ENCODE data around the gene GALNT8.

DNA sequence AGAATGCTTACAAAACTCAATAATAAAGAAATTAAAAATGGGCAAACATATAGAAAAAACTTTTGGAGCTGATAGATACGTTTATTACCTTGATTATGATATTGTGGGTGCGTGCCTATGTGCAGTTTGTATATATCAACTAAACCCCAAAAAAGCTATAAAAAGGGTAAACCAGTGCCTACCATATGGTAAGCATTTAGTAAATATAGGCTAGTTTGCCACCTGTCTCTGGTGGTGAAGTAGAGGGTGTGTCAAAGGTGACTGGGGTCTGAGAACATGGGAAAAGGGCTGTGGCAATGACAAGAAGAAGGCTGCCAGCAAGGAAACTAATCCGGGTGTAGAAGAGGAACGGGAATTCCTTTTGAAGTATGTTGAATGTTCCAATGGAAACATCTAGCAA, 18.3 kb downstream of the GALNT8 start:
- TF ChIP-seq SRF (IDR thresholded peaks at IDR 0.05; ENCODE audit: low read depth, low read length) = no peak
- TF ChIP-seq POLR2AphosphoS5 (IDR thresholded peaks at IDR 0.05; ENCODE audit: low read depth, low read length) = no peak
- no peak for TF ChIP-seq PHF8 (conservative IDR thresholded peaks at IDR 0.05; ENCODE audit: low read depth, low read length)
- no peak for TF ChIP-seq GTF2F1 (IDR thresholded peaks at IDR 0.05; ENCODE audit: borderline replicate concordance, low read depth, low read length)
- TF ChIP-seq BCL11A (IDR thresholded peaks at IDR 0.05; ENCODE audit: low read depth in 2 of 2, low read length in 2 of 2) = no peak
- TF ChIP-seq RAD21 (IDR thresholded peaks at IDR 0.05 in 1 of 2, conservative IDR thresholded peaks at IDR 0.05 in 1 of 2; ENCODE audit: low read depth in 2 of 2, low read length in 2 of 2) = no peak
- no peak for TF ChIP-seq POLR2A (IDR thresholded peaks at IDR 0.05; ENCODE audit: control extremely low read depth in 1 of 2, low read depth in 2 of 2, low read length in 2 of 2)
- no peak for TF ChIP-seq EP300 (IDR thresholded peaks at IDR 0.05; ENCODE audit: borderline replicate concordance in 1 of 2, low read depth in 2 of 2, low read length in 2 of 2)
- no peak for TF ChIP-seq SAP30 (IDR thresholded peaks at IDR 0.05; ENCODE audit: insufficient read depth, insufficient replicate concordance, low read length)
- TF ChIP-seq, protein P1, sequence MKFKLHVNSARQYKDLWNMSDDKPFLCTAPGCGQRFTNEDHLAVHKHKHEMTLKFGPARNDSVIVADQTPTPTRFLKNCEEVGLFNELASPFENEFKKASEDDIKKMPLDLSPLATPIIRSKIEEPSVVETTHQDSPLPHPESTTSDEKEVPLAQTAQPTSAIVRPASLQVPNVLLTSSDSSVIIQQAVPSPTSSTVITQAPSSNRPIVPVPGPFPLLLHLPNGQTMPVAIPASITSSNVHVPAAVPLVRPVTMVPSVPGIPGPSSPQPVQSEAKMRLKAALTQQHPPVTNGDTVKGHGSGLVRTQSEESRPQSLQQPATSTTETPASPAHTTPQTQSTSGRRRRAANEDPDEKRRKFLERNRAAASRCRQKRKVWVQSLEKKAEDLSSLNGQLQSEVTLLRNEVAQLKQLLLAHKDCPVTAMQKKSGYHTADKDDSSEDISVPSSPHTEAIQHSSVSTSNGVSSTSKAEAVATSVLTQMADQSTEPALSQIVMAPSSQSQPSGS (IDR thresholded peaks at IDR 0.05; ENCODE audit: low read length) = no peak
- TF ChIP-seq ZNF274 (IDR thresholded peaks at IDR 0.05; ENCODE audit: borderline replicate concordance, extremely low read depth, low read length) = no peak
- no peak for TF ChIP-seq SP2 (IDR thresholded peaks at IDR 0.05; ENCODE audit: low read length)
- TF ChIP-seq HDAC2 (IDR thresholded peaks at IDR 0.05; ENCODE audit: borderline replicate concordance in 1 of 2, low read depth in 2 of 2, low read length in 2 of 2) = no peak
- no peak for TF ChIP-seq HDAC6 (IDR thresholded peaks at IDR 0.05; ENCODE audit: low read depth, low read length)

All from H1 (cell line).